GM12892 (cell line): ENCODE measurements around the gene PLA2G2D.

Experiments used
- POLR2A ChIP-seq: IDR thresholded peaks from 2 replicates; pipeline ENCODE4 v1.6.1; 2011; ENCODE audit warnings: low read depth, low read length, control low read depth
- POLR2AphosphoS5 ChIP-seq: IDR thresholded peaks from 2 replicates; pipeline ENCODE4 v1.6.1; 2011; ENCODE audit warnings: low read depth, low read length, control low read depth
- TAF1 ChIP-seq: IDR thresholded peaks from 2 replicates; pipeline ENCODE4 v1.6.1; 2011; ENCODE audit warnings: low read depth, mild to moderate bottlenecking, control low read depth, low read length, borderline replicate concordance

GRCh38 chr1:20093940-20094391, 25.4 kb downstream of the PLA2G2D start:
- TF ChIP-seq POLR2AphosphoS5 (no peak), POLR2A (no peak), TAF1 (no peak)
